Uterus (tissue), 2 donors: Measurements from ENCODE around the gene TBC1D14.

ENCODE experiments used
- POLR2A ChIP-seq, 2 donors: fragments of 450-650 bp; IDR thresholded peaks; one replicate each; pipeline ENCODE4 v1.6.1; 2016; ENCODE audit warnings: antibody characterized with exemption in 2 of 2, mild to moderate bottlenecking in 1 of 2, moderate library complexity in 1 of 2
- TF ChIP-seq, protein P1 (sequence below), 4 experiments: fragments of 200-600 bp in 2 of 4; fragments of 450-650 bp in 2 of 4; sonication (generic) in 2 of 4; IDR thresholded peaks; one replicate each; pipeline ENCODE4 v1.5.1; 2016 to 2019; ENCODE audit warnings: antibody characterized with exemption in 4 of 4, mild to moderate bottlenecking in 2 of 4, moderate library complexity in 1 of 4

GRCh38 chr4:6868386-6868785 lies 41.2 kb upstream of the TBC1D14 start:
- TF ChIP-seq, protein P1, sequence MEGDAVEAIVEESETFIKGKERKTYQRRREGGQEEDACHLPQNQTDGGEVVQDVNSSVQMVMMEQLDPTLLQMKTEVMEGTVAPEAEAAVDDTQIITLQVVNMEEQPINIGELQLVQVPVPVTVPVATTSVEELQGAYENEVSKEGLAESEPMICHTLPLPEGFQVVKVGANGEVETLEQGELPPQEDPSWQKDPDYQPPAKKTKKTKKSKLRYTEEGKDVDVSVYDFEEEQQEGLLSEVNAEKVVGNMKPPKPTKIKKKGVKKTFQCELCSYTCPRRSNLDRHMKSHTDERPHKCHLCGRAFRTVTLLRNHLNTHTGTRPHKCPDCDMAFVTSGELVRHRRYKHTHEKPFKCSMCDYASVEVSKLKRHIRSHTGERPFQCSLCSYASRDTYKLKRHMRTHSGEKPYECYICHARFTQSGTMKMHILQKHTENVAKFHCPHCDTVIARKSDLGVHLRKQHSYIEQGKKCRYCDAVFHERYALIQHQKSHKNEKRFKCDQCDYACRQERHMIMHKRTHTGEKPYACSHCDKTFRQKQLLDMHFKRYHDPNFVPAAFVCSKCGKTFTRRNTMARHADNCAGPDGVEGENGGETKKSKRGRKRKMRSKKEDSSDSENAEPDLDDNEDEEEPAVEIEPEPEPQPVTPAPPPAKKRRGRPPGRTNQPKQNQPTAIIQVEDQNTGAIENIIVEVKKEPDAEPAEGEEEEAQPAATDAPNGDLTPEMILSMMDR (IDR thresholded peaks at IDR 0.05): no peak
- TF ChIP-seq POLR2A (IDR thresholded peaks at IDR 0.05): no peak
